AG09309 (cell line): ENCODE data around the gene LHX2.

Experiments
- DNase-seq: peaks from one replicate; pipeline ENCODE4 v3.0.0-alpha.2; 2010; ENCODE audit warnings: low read depth
- H3K4me3 ChIP-seq: 2 replicates; pipeline ENCODE4 v1.5.1; 2011; ENCODE audit warnings: mild to moderate bottlenecking, low read depth, low read length, moderate library complexity; ENCODE audit not compliant: control insufficient read depth
- CTCF ChIP-seq: IDR thresholded peaks from 2 replicates; pipeline ENCODE4 v1.5.1; 2011; ENCODE audit warnings: mild to moderate bottlenecking, low read depth, low read length, inconsistent platforms; ENCODE audit not compliant: insufficient read depth, control insufficient read depth; ENCODE audit errors: missing control alignments

LHX2 gene

GRCh38 chr9:124060844-124061605 lies 49.5 kb downstream of the LHX2 start:
- DNase-seq: no peak
- TF ChIP-seq CTCF: no peak
- no peak overlapping the region for H3K4me3 ChIP-seq

GRCh38 chr9:124062172-124062571 lies 50.6 kb downstream of the LHX2 start:
- no peak for DNase-seq

GRCh38 chr9:124066783-124067577 lies 55.4 kb downstream of the LHX2 start:
- no peak overlapping the region for H3K4me3 ChIP-seq
- TF ChIP-seq CTCF: no peak
- no peak for DNase-seq

More at GRCh38 chr9:124062172-124062571, 50.6 kb downstream of the LHX2 start:
- H3K4me3 ChIP-seq: no peak overlapping the region
- peak; percentile 26 for TF ChIP-seq CTCF

DNA sequence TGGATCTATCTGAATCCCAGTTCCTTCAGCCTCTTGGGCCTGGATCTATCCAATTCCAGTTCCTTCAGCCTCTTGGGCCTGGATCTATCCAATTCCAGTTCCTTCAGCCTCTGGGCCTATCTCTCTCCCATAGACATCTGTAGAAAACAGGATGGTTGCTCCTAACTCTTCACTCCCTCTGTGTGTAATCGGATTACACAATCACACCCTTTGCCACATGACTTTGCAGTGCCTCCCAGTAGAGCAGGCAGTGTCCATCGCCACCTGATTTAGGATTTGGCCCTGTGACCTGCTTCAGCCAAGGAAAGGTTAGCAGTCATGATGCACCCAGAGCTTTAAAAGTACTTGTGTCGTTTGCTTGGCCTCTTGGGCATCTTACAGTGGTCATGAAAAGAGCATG lies 56.7 kb downstream of the LHX2 start:
- no peak for DNase-seq
- no peak overlapping the region for H3K4me3 ChIP-seq
- no peak for TF ChIP-seq CTCF

DNA sequence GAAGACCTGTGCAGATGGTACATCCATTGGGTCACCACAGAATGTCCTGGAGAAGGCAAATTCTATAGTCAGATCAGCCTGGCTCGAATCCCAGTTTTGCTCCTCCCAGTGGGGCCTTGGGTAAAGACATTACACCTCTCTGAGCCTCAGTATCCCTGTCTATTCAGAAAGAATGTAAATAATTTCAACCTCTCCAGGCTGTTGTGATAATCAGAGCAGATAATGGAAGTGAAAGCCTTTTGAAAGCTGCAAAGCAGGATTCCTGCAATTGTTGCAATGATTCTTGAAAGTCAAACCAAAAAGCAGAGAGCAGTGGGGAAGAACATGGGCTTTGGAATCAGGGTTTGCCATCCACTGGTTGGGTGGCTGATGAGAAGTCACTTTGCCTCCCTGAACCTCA lies 63.2 kb downstream of the LHX2 start:
- H3K4me3 ChIP-seq: no peak overlapping the region
- no peak for DNase-seq
- TF ChIP-seq CTCF: no peak

DNA sequence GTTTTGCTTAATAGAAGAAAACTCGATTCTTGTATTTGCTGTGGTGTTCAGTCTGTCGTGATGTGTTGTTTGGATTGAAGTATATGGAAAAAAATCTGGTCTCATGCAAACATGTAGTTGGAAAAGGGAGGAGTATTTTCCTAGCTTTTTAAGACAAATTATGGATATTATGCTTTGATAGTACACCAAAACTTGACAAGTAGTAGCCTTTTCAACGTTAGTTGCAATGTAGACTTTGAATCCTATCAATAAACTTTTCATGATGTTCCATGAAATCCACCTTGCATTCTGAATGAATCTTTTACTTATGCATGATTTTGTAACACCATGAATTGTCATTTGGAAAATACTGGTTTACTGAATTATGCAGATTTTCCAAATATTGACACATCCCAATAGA lies 64.2 kb downstream of the LHX2 start:
- no peak for DNase-seq
- TF ChIP-seq CTCF: no peak

More for the DNA sequence above, 64.2 kb downstream of the LHX2 start:
- no peak overlapping the region for H3K4me3 ChIP-seq
